CD8-positive, alpha-beta memory T cell (primary cell): Measurements from ENCODE around the gene MEIS1. TPM values are rescaled to one million over a fixed set of nuclear protein-coding genes. Genes with fewer than 3 reads are reported as not detected.

ENCODE experiments used
- CTCF ChIA-PET: fragments of 350-600 bp; sonication (Branson Sonifier 250); formaldehyde crosslinking; loops from one replicate; lab custom pipeline; 2021; ENCODE audit warnings: antibody characterized with exemption; lab: Charles Lee
- POLR2A ChIA-PET: fragments of 350-600 bp; sonication (Branson Sonifier 250); formaldehyde crosslinking; loops from one replicate; lab custom pipeline; 2021; ENCODE audit warnings: antibody characterized with exemption; lab: Charles Lee
- DNase-seq, 5 donors: peaks; one replicate each; pipeline versions ENCODE4 v3.0.0 to v3.0.0-alpha.2; 2020 to 2022; ENCODE audit warnings: mixed read lengths in 1 of 5
- H3K27ac ChIP-seq: one replicate; pipeline ENCODE4 v1.7.0; 2013; ENCODE audit warnings: low read depth, mild to moderate bottlenecking, low read length, moderate library complexity
- H3K27me3 ChIP-seq: 2 replicates; pipeline ENCODE4 v1.7.0; 2013; ENCODE audit warnings: low read length, mild to moderate bottlenecking; ENCODE audit not compliant: insufficient read depth, poor library complexity, severe bottlenecking
- H3K36me3 ChIP-seq: 2 replicates; pipeline ENCODE4 v1.7.0; 2013; ENCODE audit warnings: mild to moderate bottlenecking, low read length, moderate library complexity; ENCODE audit not compliant: insufficient read depth
- H3K4me1 ChIP-seq: 2 replicates; pipeline ENCODE4 v1.7.0; 2013; ENCODE audit warnings: mild to moderate bottlenecking, low read length, moderate library complexity; ENCODE audit not compliant: insufficient read depth
- H3K4me3 ChIP-seq: 2 replicates; pipeline ENCODE4 v1.7.0; 2013; ENCODE audit warnings: mild to moderate bottlenecking, low read length
- H3K9me3 ChIP-seq: 2 replicates; pipeline ENCODE4 v1.7.0; 2013; ENCODE audit warnings: mild to moderate bottlenecking, low read length
- H3K27ac Mint-ChIP-seq, 8 donors: one replicate each; pipeline ENCODE4 v1.8.0; 2020 to 2021; ENCODE audit warnings: mixed read lengths in 8 of 8, mild to moderate bottlenecking in 6 of 8, inconsistent platforms in 3 of 8, moderate library complexity in 3 of 8
- H3K27me3 Mint-ChIP-seq, 2 donors: one replicate each; pipeline ENCODE4 v1.8.0; 2020 to 2021; ENCODE audit warnings: mixed read lengths in 2 of 2, mild to moderate bottlenecking in 1 of 2, moderate library complexity in 1 of 2
- H3K36me3 Mint-ChIP-seq, 3 donors: one replicate each; pipeline ENCODE4 v1.8.0; 2020 to 2021; ENCODE audit warnings: mixed read lengths in 3 of 3, inconsistent platforms in 1 of 3, mild to moderate bottlenecking in 1 of 3
- H3K4me1 Mint-ChIP-seq, 3 donors: one replicate each; pipeline ENCODE4 v1.8.0; 2020 to 2021; ENCODE audit warnings: mixed read lengths in 3 of 3, inconsistent platforms in 1 of 3, mild to moderate bottlenecking in 1 of 3
- H3K4me3 Mint-ChIP-seq, 7 donors: one replicate each; pipeline ENCODE4 v1.8.0; 2020 to 2021; ENCODE audit warnings: mixed read lengths in 7 of 7, mild to moderate bottlenecking in 6 of 7, moderate library complexity in 4 of 7, inconsistent platforms in 2 of 7
- H3K9me3 Mint-ChIP-seq, 5 donors: one replicate each; pipeline ENCODE4 v1.8.0; 2020 to 2022; ENCODE audit warnings: mixed read lengths in 5 of 5, mild to moderate bottlenecking in 3 of 5, moderate library complexity in 2 of 5, inconsistent platforms in 1 of 5
- polyA plus RNA-seq: library from polyadenylated mRNA; unstranded; fragments of 300-500 nt; fragmentation: Illumina TruSeq; gene quantifications from one replicate; pipeline ENCODE4 v1.2.3, GENCODE V29; 2021
- total RNA-seq, 2 experiments: library from RNA; stranded (reverse); gene quantifications; one replicate each; pipeline ENCODE4 v1.2.3, GENCODE V29; 2021

The MEIS1 gene
- total and polyA plus RNA-seq, 3 experiments from 2014 or later, result not detected

GRCh38 chr2:66563473-66563872, 128.5 kb downstream of the MEIS1 start:
- POLR2A ChIA-PET, result no interaction called here
- H3K4me3 Mint-ChIP-seq, result no peak overlapping the region

GRCh38 chr2:66565291-66565690, 130.4 kb downstream of the MEIS1 start:
- no peaks in the 10 kb centered on the region for H3K36me3 ChIP-seq
- Mint-ChIP-seq H3K27me3 (peaks cover 2 to 3% of the 10 kb centered on the region in 2 donors), H3K36me3 (no peaks in the 10 kb centered on the region), H3K4me3 (no peak overlapping the region), H3K4me1 (no peaks in the 10 kb centered on the region), H3K9me3 (peaks cover 0 to 7% (median 0%) of the 10 kb centered on the region in 5 donors), H3K27ac (no peak overlapping the region)
- no peaks in the 10 kb centered on the region for H3K27me3 ChIP-seq
- no peaks in the 10 kb centered on the region for H3K4me1 ChIP-seq
- no peak overlapping the region for H3K27ac ChIP-seq
- ChIA-PET CTCF (no interaction called here), POLR2A (no interaction called here)
- no peak for DNase-seq
- H3K9me3 ChIP-seq, result no peaks in the 10 kb centered on the region
- H3K4me3 ChIP-seq, result no peak overlapping the region

More at GRCh38 chr2:66563473-66563872, 128.5 kb downstream of the MEIS1 start:
- Histone ChIP-seq H3K27me3 (no peaks in the 10 kb centered on the region), H3K9me3 (no peaks in the 10 kb centered on the region), H3K4me3 (no peak overlapping the region), H3K36me3 (no peaks in the 10 kb centered on the region), H3K27ac (no peak overlapping the region), H3K4me1 (no peaks in the 10 kb centered on the region)
- Mint-ChIP-seq H3K4me1 (no peaks in the 10 kb centered on the region), H3K36me3 (no peaks in the 10 kb centered on the region), H3K27me3 (peaks cover 3 to 4% of the 10 kb centered on the region in 2 donors), H3K9me3 (peaks cover 0 to 7% (median 0%) of the 10 kb centered on the region in 5 donors), H3K27ac (no peak overlapping the region)
- DNase-seq, result no peak
- CTCF ChIA-PET, result no interaction called here

- no peaks in the 10 kb centered on the region for H3K36me3 ChIP-seq
- H3K9me3 ChIP-seq, result no peaks in the 10 kb centered on the region
- H3K4me3 Mint-ChIP-seq, result no peak overlapping the region
- H3K4me1 Mint-ChIP-seq, result no peaks in the 10 kb centered on the region
- H3K9me3 Mint-ChIP-seq, result peaks cover 0 to 6% (median 0%) of the 10 kb centered on the region in 5 donors
- no peaks in the 10 kb centered on the region for H3K27me3 ChIP-seq
- no peak for DNase-seq
- H3K4me1 ChIP-seq, result no peaks in the 10 kb centered on the region
- CTCF ChIA-PET, result no interaction called here
- peaks cover 2 to 3% of the 10 kb centered on the region in 2 donors for H3K27me3 Mint-ChIP-seq
- H3K27ac Mint-ChIP-seq, result no peak overlapping the region
- no peak overlapping the region for H3K27ac ChIP-seq
- POLR2A ChIA-PET, result no interaction called here
- H3K36me3 Mint-ChIP-seq, result no peaks in the 10 kb centered on the region
- no peak overlapping the region for H3K4me3 ChIP-seq
Measured at GRCh38 chr2:66566726-66567399, 131.9 kb downstream of the MEIS1 start.

- no peak overlapping the region for H3K27ac Mint-ChIP-seq
- no peak overlapping the region for H3K4me3 Mint-ChIP-seq
- no peak for DNase-seq
- peaks cover 0 to 2% of the 10 kb centered on the region in 2 donors for H3K27me3 Mint-ChIP-seq
- no peaks in the 10 kb centered on the region for H3K4me1 Mint-ChIP-seq
- CTCF ChIA-PET, result no interaction called here
- H3K36me3 Mint-ChIP-seq, result no peaks in the 10 kb centered on the region
- POLR2A ChIA-PET, result no interaction called here
- Histone ChIP-seq H3K27ac (no peak overlapping the region), H3K9me3 (no peaks in the 10 kb centered on the region), H3K4me3 (no peak overlapping the region), H3K36me3 (no peaks in the 10 kb centered on the region), H3K27me3 (no peaks in the 10 kb centered on the region), H3K4me1 (no peaks in the 10 kb centered on the region)
- peaks cover 0 to 7% (median 0%) of the 10 kb centered on the region in 5 donors for H3K9me3 Mint-ChIP-seq
Measured at GRCh38 chr2:66567729-66568128, 132.8 kb downstream of the MEIS1 start.

- H3K27me3 ChIP-seq, result no peaks in the 10 kb centered on the region
- H3K4me3 Mint-ChIP-seq, result no peak overlapping the region
- POLR2A ChIA-PET, result no interaction called here
Measured at GRCh38 chr2:66568650-66569300, 133.8 kb downstream of the MEIS1 start.

GRCh38 chr2:66569321-66569851, 134.5 kb downstream of the MEIS1 start:
- H3K27ac Mint-ChIP-seq, result no peak overlapping the region
- no peaks in the 10 kb centered on the region for H3K4me1 Mint-ChIP-seq
- Histone ChIP-seq H3K9me3 (no peaks in the 10 kb centered on the region), H3K27ac (no peak overlapping the region), H3K4me1 (no peaks in the 10 kb centered on the region), H3K4me3 (no peak overlapping the region), H3K27me3 (peaks cover 3% of the 10 kb centered on the region), H3K36me3 (no peaks in the 10 kb centered on the region)
- H3K36me3 Mint-ChIP-seq, result no peaks in the 10 kb centered on the region
- DNase-seq, result no peak
- H3K27me3 Mint-ChIP-seq, result peaks cover 4 to 7% of the 10 kb centered on the region in 2 donors
- H3K4me3 Mint-ChIP-seq, result no peak overlapping the region
- ChIA-PET CTCF (no interaction called here), POLR2A (no interaction called here)
- H3K9me3 Mint-ChIP-seq, result peaks cover 0 to 7% (median 0%) of the 10 kb centered on the region in 5 donors

More at GRCh38 chr2:66568650-66569300, 133.8 kb downstream of the MEIS1 start:
- no peak for DNase-seq
- Mint-ChIP-seq H3K36me3 (no peaks in the 10 kb centered on the region), H3K9me3 (peaks cover 0 to 7% (median 0%) of the 10 kb centered on the region in 5 donors), H3K4me1 (no peaks in the 10 kb centered on the region), H3K27me3 (peaks cover 2 to 3% of the 10 kb centered on the region in 2 donors), H3K27ac (no peak overlapping the region)
- Histone ChIP-seq H3K9me3 (no peaks in the 10 kb centered on the region), H3K4me1 (no peaks in the 10 kb centered on the region), H3K36me3 (no peaks in the 10 kb centered on the region), H3K4me3 (no peak overlapping the region), H3K27ac (no peak overlapping the region)
- CTCF ChIA-PET, result no interaction called here

GRCh38 chr2:66569974-66570373, 135.0 kb downstream of the MEIS1 start:
- no peak for DNase-seq
- H3K4me1 ChIP-seq, result no peaks in the 10 kb centered on the region
- no peak overlapping the region for H3K27ac Mint-ChIP-seq
- H3K36me3 Mint-ChIP-seq, result no peaks in the 10 kb centered on the region
- CTCF ChIA-PET, result no interaction called here
- H3K4me1 Mint-ChIP-seq, result peaks cover 0 to under 1% (median 0%) of the 10 kb centered on the region in 3 donors
- H3K27me3 Mint-ChIP-seq, result peaks cover 6 to 13% of the 10 kb centered on the region in 2 donors
- POLR2A ChIA-PET, result no interaction called here
- peaks cover 9% of the 10 kb centered on the region for H3K27me3 ChIP-seq
- H3K9me3 Mint-ChIP-seq, result peaks cover 0 to 7% (median 0%) of the 10 kb centered on the region in 5 donors
- no peaks in the 10 kb centered on the region for H3K9me3 ChIP-seq
- H3K36me3 ChIP-seq, result no peaks in the 10 kb centered on the region
- no peak overlapping the region for H3K4me3 ChIP-seq
- no peak overlapping the region for H3K27ac ChIP-seq
- H3K4me3 Mint-ChIP-seq, result no peak overlapping the region

GRCh38 chr2:66570471-66570870, 135.5 kb downstream of the MEIS1 start:
- DNase-seq, result no peak
- Histone ChIP-seq H3K36me3 (no peaks in the 10 kb centered on the region), H3K27me3 (peaks cover 10% of the 10 kb centered on the region), H3K4me1 (no peaks in the 10 kb centered on the region), H3K9me3 (no peaks in the 10 kb centered on the region), H3K4me3 (no peak overlapping the region), H3K27ac (no peak overlapping the region)
- POLR2A ChIA-PET, result no interaction called here
- Mint-ChIP-seq H3K9me3 (peaks cover 0 to 7% (median 0%) of the 10 kb centered on the region in 5 donors), H3K4me1 (peaks cover 0 to 3% (median 1%) of the 10 kb centered on the region in 3 donors), H3K4me3 (no peak overlapping the region), H3K27ac (no peak overlapping the region), H3K36me3 (no peaks in the 10 kb centered on the region), H3K27me3 (peaks cover 9 to 17% of the 10 kb centered on the region in 2 donors)
- CTCF ChIA-PET, result no interaction called here
